IMR-90 (cell line): ENCODE results near the gene CARMIL1. TPM values are rescaled to one million over a fixed set of nuclear protein-coding genes. Genes with fewer than 3 reads are reported as not detected.

ENCODE experiments used
- ATAC-seq: fragments of 200-7000 bp; cut with Tn5 transposase; 2 replicates; pipeline ENCODE4 v1.9.1; 2020; ENCODE audit warnings: low read depth, mild to moderate bottlenecking, moderate library complexity
- BruUV-seq: library from RNA; stranded (reverse); fragments of 400-500 nt; replicated peaks from 2 replicates; lab custom pipeline; 2021; lab: Mats Ljungman, UMichigan
- CTCF ChIA-PET: fragments of 300-600 bp; formaldehyde crosslinking; extraction: SDS; loops from one replicate; lab custom pipeline; 2021; ENCODE audit warnings: antibody characterized with exemption; lab: Yijun Ruan, JAX
- POLR2A ChIA-PET: fragments of 300-600 bp; sonication (Branson Sonifier 250); formaldehyde crosslinking; loops from one replicate; lab custom pipeline; 2022; ENCODE audit warnings: antibody characterized with exemption; ENCODE audit not compliant: unreplicated experiment; lab: Charles Lee
- DNase-seq: peaks from one replicate; pipeline ENCODE4 v3.0.0; 2013
- H2AFZ ChIP-seq: replicated peaks from 2 replicates; pipeline ENCODE3; 2013; ENCODE audit warnings: low read length, mild to moderate bottlenecking; ENCODE audit not compliant: poor library complexity
- H2AK5ac ChIP-seq: 2 replicates; pipeline ENCODE4 v1.6.1; 2013; ENCODE audit warnings: low read depth, low read length, inconsistent platforms
- H2AK9ac ChIP-seq: replicated peaks from 2 replicates; pipeline ENCODE3; 2013; ENCODE audit warnings: mild to moderate bottlenecking, low read depth, low read length, moderate library complexity; ENCODE audit not compliant: poor library complexity
- H2BK120ac ChIP-seq: 2 replicates; pipeline ENCODE4 v1.6.1; 2013; ENCODE audit warnings: low read depth, low read length, inconsistent platforms
- H2BK15ac ChIP-seq: 3 replicates; pipeline ENCODE4 v1.6.1; 2013; ENCODE audit warnings: low read depth, low read length, inconsistent platforms
- H2BK20ac ChIP-seq: 2 replicates; pipeline ENCODE4 v1.6.1; 2013; ENCODE audit warnings: low read depth, mild to moderate bottlenecking, inconsistent platforms, low read length, moderate library complexity
- H2BK5ac ChIP-seq: 2 replicates; pipeline ENCODE4 v1.6.1; 2013; ENCODE audit warnings: mild to moderate bottlenecking, low read depth, low read length, inconsistent platforms; ENCODE audit not compliant: poor library complexity, severe bottlenecking
- H3K14ac ChIP-seq: replicated peaks from 2 replicates; pipeline ENCODE4 v1.6.1; 2013; ENCODE audit warnings: low read depth, low read length, inconsistent platforms
- H3K18ac ChIP-seq: 2 replicates; pipeline ENCODE4 v1.6.1; 2013; ENCODE audit warnings: low read depth, low read length, control low read depth
- H3K23ac ChIP-seq: 2 replicates; pipeline ENCODE4 v1.6.1; 2013; ENCODE audit warnings: low read depth, low read length, inconsistent platforms
- H3K27ac ChIP-seq: 2 replicates; pipeline ENCODE4 v1.5.1; 2013; ENCODE audit warnings: mild to moderate bottlenecking, control low read depth, low read length; ENCODE audit not compliant: insufficient read depth
- H3K27me3 ChIP-seq: 2 replicates; pipeline ENCODE4 v1.6.1; 2013; ENCODE audit warnings: low read length; ENCODE audit not compliant: control insufficient read depth, insufficient read depth
- H3K36me3 ChIP-seq: 2 replicates; pipeline ENCODE4 v1.6.1; 2013; ENCODE audit warnings: low read length, mixed read lengths; ENCODE audit not compliant: control insufficient read depth, insufficient read depth
- H3K4ac ChIP-seq: 2 replicates; pipeline ENCODE4 v1.6.1; 2013; ENCODE audit warnings: low read depth, low read length, inconsistent platforms
- H3K4me1 ChIP-seq: 2 replicates; pipeline ENCODE4 v1.6.1; 2013; ENCODE audit warnings: low read length, mixed read lengths; ENCODE audit not compliant: control insufficient read depth, insufficient read depth
- H3K4me2 ChIP-seq: 2 replicates; pipeline ENCODE4 v1.6.1; 2013; ENCODE audit warnings: low read depth, mild to moderate bottlenecking, control low read depth, low read length, moderate library complexity
- H3K4me3 ChIP-seq: 2 replicates; pipeline ENCODE4 v1.5.1; 2013; ENCODE audit warnings: low read depth, mild to moderate bottlenecking, control low read depth, low read length, moderate library complexity; ENCODE audit not compliant: insufficient read depth
- H3K56ac ChIP-seq: 2 replicates; pipeline ENCODE4 v1.6.1; 2013; ENCODE audit warnings: low read length, inconsistent platforms; ENCODE audit not compliant: insufficient read depth; ENCODE audit errors: extremely low read depth
- H3K79me1 ChIP-seq, 2 experiments: 2 replicates each; pipeline ENCODE4 v1.6.1; 2013; ENCODE audit warnings: low read length in 2 of 2, inconsistent platforms in 1 of 2, low read depth in 1 of 2
- H3K9ac ChIP-seq: 2 replicates; pipeline ENCODE4 v1.6.1; 2013; ENCODE audit warnings: low read depth, low read length, control low read depth
- H3K9me1 ChIP-seq: 2 replicates; pipeline ENCODE4 v1.6.1; 2013; ENCODE audit warnings: low read length, inconsistent platforms; ENCODE audit not compliant: insufficient read depth
- H3K9me3 ChIP-seq: 2 replicates; pipeline ENCODE4 v1.6.1; 2013; ENCODE audit warnings: low read length; ENCODE audit not compliant: control insufficient read depth, insufficient read depth
- H4K20me1 ChIP-seq: 2 replicates; pipeline ENCODE4 v1.6.1; 2013; ENCODE audit warnings: low read length, inconsistent platforms; ENCODE audit not compliant: insufficient read depth
- H4K5ac ChIP-seq: 2 replicates; pipeline ENCODE4 v1.6.1; 2013; ENCODE audit warnings: mild to moderate bottlenecking, low read depth, low read length, control low read depth
- H4K8ac ChIP-seq, 2 experiments: 2 replicates each; pipeline ENCODE4 v1.6.1; 2013; ENCODE audit warnings: low read depth in 2 of 2, low read length in 2 of 2, control low read depth in 1 of 2, inconsistent platforms in 1 of 2
- H4K91ac ChIP-seq: 2 replicates; pipeline ENCODE4 v1.6.1; 2013; ENCODE audit warnings: low read depth, low read length, inconsistent platforms; ENCODE audit not compliant: insufficient read depth
- BHLHE40 ChIP-seq: fragments of 150-350 bp; IDR thresholded peaks from 2 replicates; pipeline ENCODE4 v1.6.1; 2016; ENCODE audit warnings: mild to moderate bottlenecking, low read depth, low read length
- CEBPB ChIP-seq: IDR thresholded peaks from 2 replicates; pipeline ENCODE4 v1.6.1; 2012; ENCODE audit warnings: low read depth, low read length, improper control_type of control experiment
- CHD1 ChIP-seq: IDR thresholded peaks from 2 replicates; pipeline ENCODE4 v1.6.1; 2012; ENCODE audit warnings: low read depth, low read length, improper control_type of control experiment
- FOS ChIP-seq: fragments of 150-350 bp; IDR thresholded peaks from 2 replicates; pipeline ENCODE4 v1.6.1; 2016; ENCODE audit warnings: low read depth, low read length
- MAFK ChIP-seq: IDR thresholded peaks from 2 replicates; pipeline ENCODE4 v1.6.1; 2012; ENCODE audit warnings: low read depth, low read length, improper control_type of control experiment
- MAZ ChIP-seq: IDR thresholded peaks from 2 replicates; pipeline ENCODE4 v1.6.1; 2012; ENCODE audit warnings: low read depth, mild to moderate bottlenecking, low read length, improper control_type of control experiment, moderate library complexity, borderline replicate concordance
- MXI1 ChIP-seq: IDR thresholded peaks from 2 replicates; pipeline ENCODE4 v1.6.1; 2012; ENCODE audit warnings: low read depth, mild to moderate bottlenecking, low read length, moderate library complexity, borderline replicate concordance
- NFE2L2 ChIP-seq: fragments of 150-350 bp; IDR thresholded peaks from 2 replicates; pipeline ENCODE4 v1.6.1; 2016; ENCODE audit warnings: low read depth, mild to moderate bottlenecking, low read length
- POLR2A ChIP-seq: IDR thresholded peaks from 2 replicates; pipeline ENCODE4 v1.6.1; 2012; ENCODE audit warnings: mild to moderate bottlenecking, low read depth, low read length
- RAD21 ChIP-seq: IDR thresholded peaks from 2 replicates; pipeline ENCODE4 v1.6.1; 2012; ENCODE audit warnings: low read length, improper control_type of control experiment
- RCOR1 ChIP-seq: IDR thresholded peaks from 2 replicates; pipeline ENCODE4 v1.6.1; 2012; ENCODE audit warnings: mild to moderate bottlenecking, low read length, improper control_type of control experiment; ENCODE audit not compliant: insufficient replicate concordance
- RFX5 ChIP-seq: IDR thresholded peaks from 2 replicates; pipeline ENCODE4 v1.8.0; 2012; ENCODE audit warnings: low read depth, mild to moderate bottlenecking, low read length, moderate library complexity
- SMC3 ChIP-seq: fragments of 150-350 bp; IDR thresholded peaks from 2 replicates; pipeline ENCODE4 v1.6.1; 2016; ENCODE audit warnings: low read depth, mild to moderate bottlenecking, antibody characterized with exemption, low read length, moderate library complexity
- WGBS, 2 experiments: methylation state at CpG; one replicate each; pipeline versions ENCODE4 v1.1.5 to v1.1.7; 2013; ENCODE audit warnings: missing lambda C conversion rate in 2 of 2; ENCODE audit not compliant: insufficient read length in 1 of 2; ENCODE audit errors: extremely low coverage in 2 of 2; 5-methylcytosine and 5-hydroxymethylcytosine counted together
- dilution Hi-C: fragments of 300-500 bp; cut with HindIII; formaldehyde crosslinking; loops from one replicate; pipeline ENCODE4 v1.14.3; 2018; ENCODE audit warnings: low sequenced_read_pairs; ENCODE audit not compliant: unreplicated experiment
- in situ Hi-C: fragments of 300-500 bp; cut with MboI; formaldehyde crosslinking; loops from 3 replicates; pipeline ENCODE4 v1.14.3; 2019; ENCODE audit warnings: low sequenced_read_pairs, inconsistent platforms, mixed read lengths
- intact Hi-C: fragments of 100-400 bp; cut with micrococcal nuclease; formaldehyde crosslinking; loops from 2 replicates; pipeline ENCODE4 v1.10.0; 2022
- polyA plus RNA-seq, 3 experiments: library from polyadenylated mRNA; depleted of rRNA; stranded (reverse); fragments of >200 nt; gene quantifications; 2 replicates each; pipeline ENCODE4 v1.2.3, GENCODE V29; 2012; ENCODE audit warnings: low replicate concordance in 1 of 3
- total RNA-seq: library from RNA; depleted of rRNA; stranded (reverse); fragments of >200 nt; gene quantifications from 2 replicates; pipeline ENCODE4 v1.2.3, GENCODE V29; 2012
- TF ChIP-seq, protein P1 (sequence below): fragments of 150-350 bp; IDR thresholded peaks from 2 replicates; pipeline ENCODE4 v1.6.1; 2016; ENCODE audit warnings: low read depth, mild to moderate bottlenecking, low read length, moderate library complexity, borderline replicate concordance
- TF ChIP-seq, protein P2 (sequence below): fragments of 150-350 bp; IDR thresholded peaks from 2 replicates; pipeline ENCODE4 v1.6.1; 2017; ENCODE audit warnings: mild to moderate bottlenecking, antibody characterized with exemption, low read length, low read depth
- TF ChIP-seq, protein P3 (sequence below): conservative IDR thresholded peaks from 2 replicates; pipeline ENCODE4 v1.5.1; 2012; ENCODE audit warnings: mild to moderate bottlenecking, low read depth, low read length, improper control_type of control experiment

The CARMIL1 gene
- total and polyA plus RNA-seq, 2 of the 4 experiments (the other 2 are of a cell fraction) = 1.3 to 2.9 TPM

DNA sequence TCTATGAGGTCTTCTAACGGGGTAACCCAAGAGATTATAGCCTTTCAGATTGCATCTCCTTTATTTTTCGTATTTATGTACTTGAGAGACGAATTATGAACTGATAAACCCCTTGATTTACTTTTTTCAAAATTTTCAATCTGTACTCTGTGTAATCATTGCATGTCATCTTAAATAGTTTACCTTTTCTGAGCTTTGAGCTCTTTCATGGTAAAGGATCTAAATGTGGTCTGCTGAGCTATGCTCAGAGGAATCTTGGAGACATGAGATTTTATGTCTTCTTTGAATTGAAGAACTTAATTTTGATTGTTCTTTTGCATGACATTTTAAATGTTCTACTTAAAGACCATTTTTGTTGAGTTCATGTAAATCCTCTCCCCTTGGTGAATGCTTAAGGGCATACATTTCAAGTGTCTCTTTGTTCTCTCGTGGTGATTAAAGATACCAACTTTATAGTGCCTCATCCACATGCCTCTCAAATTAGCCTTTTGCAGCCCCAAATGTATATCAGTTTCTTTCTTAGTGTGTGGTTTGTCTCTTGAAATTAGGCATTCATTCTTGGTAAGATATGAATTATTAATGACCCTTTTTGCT lies 256.6 kb downstream of the CARMIL1 start:
- no peaks in the 10 kb centered on the region for H4K20me1 ChIP-seq
- H3K4me2 ChIP-seq = no peak overlapping the region
- no CpG with 5 or more reads among the region's 4 CpGs for WGBS, 2 experiments
- H3K56ac ChIP-seq = no peak overlapping the region
- H4K5ac ChIP-seq = no peak overlapping the region
- H3K27me3 ChIP-seq = no peaks in the 10 kb centered on the region
- POLR2A ChIA-PET = no interaction called here
- DNase-seq (no peak), ATAC-seq (no peak)
- H3K4me3 ChIP-seq = no peak overlapping the region
- H3K4me1 ChIP-seq = no peaks in the 10 kb centered on the region
- no TSS peak for BruUV-seq
- H3K9ac ChIP-seq = no peak overlapping the region
- CTCF ChIA-PET = no interaction called here
- no peak overlapping the region for H3K18ac ChIP-seq
- H2BK20ac ChIP-seq = no peak overlapping the region
- no peak overlapping the region for H2AFZ ChIP-seq
- H2BK5ac ChIP-seq = no peak overlapping the region
- H2BK15ac ChIP-seq = no peak overlapping the region
- H4K8ac ChIP-seq = no peak overlapping the region
- no peak overlapping the region for H3K27ac ChIP-seq
- no peak overlapping the region for H3K23ac ChIP-seq
- no peaks in the 10 kb centered on the region for H3K36me3 ChIP-seq
- no peaks in the 10 kb centered on the region for H3K9me3 ChIP-seq
- intact Hi-C loops = no loop called here
- no peak overlapping the region for H4K91ac ChIP-seq
- H3K79me1 ChIP-seq = no peaks in the 10 kb centered on the region
- H3K4ac ChIP-seq = no peak overlapping the region
- H3K9me1 ChIP-seq = no peaks in the 10 kb centered on the region; the same call in 1 of the 2 replicates
- TF ChIP-seq CHD1 = no peak
- no peak for TF ChIP-seq MAZ
- TF ChIP-seq MXI1 = no peak
- TF ChIP-seq RAD21 = no peak
- TF ChIP-seq BHLHE40 = no peak
- TF ChIP-seq, protein P1, sequence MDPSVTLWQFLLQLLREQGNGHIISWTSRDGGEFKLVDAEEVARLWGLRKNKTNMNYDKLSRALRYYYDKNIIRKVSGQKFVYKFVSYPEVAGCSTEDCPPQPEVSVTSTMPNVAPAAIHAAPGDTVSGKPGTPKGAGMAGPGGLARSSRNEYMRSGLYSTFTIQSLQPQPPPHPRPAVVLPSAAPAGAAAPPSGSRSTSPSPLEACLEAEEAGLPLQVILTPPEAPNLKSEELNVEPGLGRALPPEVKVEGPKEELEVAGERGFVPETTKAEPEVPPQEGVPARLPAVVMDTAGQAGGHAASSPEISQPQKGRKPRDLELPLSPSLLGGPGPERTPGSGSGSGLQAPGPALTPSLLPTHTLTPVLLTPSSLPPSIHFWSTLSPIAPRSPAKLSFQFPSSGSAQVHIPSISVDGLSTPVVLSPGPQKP = no peak
- TF ChIP-seq, protein P2, sequence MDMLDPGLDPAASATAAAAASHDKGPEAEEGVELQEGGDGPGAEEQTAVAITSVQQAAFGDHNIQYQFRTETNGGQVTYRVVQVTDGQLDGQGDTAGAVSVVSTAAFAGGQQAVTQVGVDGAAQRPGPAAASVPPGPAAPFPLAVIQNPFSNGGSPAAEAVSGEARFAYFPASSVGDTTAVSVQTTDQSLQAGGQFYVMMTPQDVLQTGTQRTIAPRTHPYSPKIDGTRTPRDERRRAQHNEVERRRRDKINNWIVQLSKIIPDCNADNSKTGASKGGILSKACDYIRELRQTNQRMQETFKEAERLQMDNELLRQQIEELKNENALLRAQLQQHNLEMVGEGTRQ = no peak
- TF ChIP-seq, protein P3, sequence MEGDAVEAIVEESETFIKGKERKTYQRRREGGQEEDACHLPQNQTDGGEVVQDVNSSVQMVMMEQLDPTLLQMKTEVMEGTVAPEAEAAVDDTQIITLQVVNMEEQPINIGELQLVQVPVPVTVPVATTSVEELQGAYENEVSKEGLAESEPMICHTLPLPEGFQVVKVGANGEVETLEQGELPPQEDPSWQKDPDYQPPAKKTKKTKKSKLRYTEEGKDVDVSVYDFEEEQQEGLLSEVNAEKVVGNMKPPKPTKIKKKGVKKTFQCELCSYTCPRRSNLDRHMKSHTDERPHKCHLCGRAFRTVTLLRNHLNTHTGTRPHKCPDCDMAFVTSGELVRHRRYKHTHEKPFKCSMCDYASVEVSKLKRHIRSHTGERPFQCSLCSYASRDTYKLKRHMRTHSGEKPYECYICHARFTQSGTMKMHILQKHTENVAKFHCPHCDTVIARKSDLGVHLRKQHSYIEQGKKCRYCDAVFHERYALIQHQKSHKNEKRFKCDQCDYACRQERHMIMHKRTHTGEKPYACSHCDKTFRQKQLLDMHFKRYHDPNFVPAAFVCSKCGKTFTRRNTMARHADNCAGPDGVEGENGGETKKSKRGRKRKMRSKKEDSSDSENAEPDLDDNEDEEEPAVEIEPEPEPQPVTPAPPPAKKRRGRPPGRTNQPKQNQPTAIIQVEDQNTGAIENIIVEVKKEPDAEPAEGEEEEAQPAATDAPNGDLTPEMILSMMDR = no peak
- no peak for TF ChIP-seq SMC3
- TF ChIP-seq NFE2L2 = no peak
- TF ChIP-seq MAFK = no peak
- TF ChIP-seq CEBPB = no peak
- TF ChIP-seq RFX5 = no peak
- no peak for TF ChIP-seq RCOR1
- TF ChIP-seq FOS = no peak
- no peak for TF ChIP-seq POLR2A
- dilution Hi-C loops = no loop called here
- no peak overlapping the region for H2AK5ac ChIP-seq
- H2AK9ac ChIP-seq = no peak overlapping the region
- no peak overlapping the region for H2BK120ac ChIP-seq
- in situ Hi-C loops = no loop called here
- H3K14ac ChIP-seq = no peak overlapping the region
